ENCODE results near the gene RILPL1. TPM values are rescaled to one million over a fixed set of nuclear protein-coding genes. Genes with fewer than 3 reads are reported as not detected.
"Not testable (repeated sequence)": the region's sequence is repeated elsewhere in the genome, so short reads cannot be mapped to it uniquely, and the experiment has no call there.

The RILPL1 gene
- total and polyA plus RNA-seq, 10 of the 15 experiments (the other 5 are each of a cell fraction or from before 2014, with no cell fraction given), result 0.05 to 0.61 (median 0.25) TPM

GRCh38 chr12:123431951-123432817, 101.3 kb downstream of the RILPL1 start (continued):
- TF ChIP-seq EP300 (IDR thresholded peaks at IDR 0.05; ENCODE audit: borderline replicate concordance in 1 of 2, control insufficient read depth in 1 of 2, low read depth in 2 of 2, low read length in 2 of 2), result peak in 1 of 2 experiments; percentile 26; a peak in 1 of 4 replicates
- TF ChIP-seq NR2C1 (IDR thresholded peaks at IDR 0.05), result peak; percentile 70
- TF ChIP-seq MEF2A (IDR thresholded peaks at IDR 0.05; ENCODE audit: insufficient read depth, low read depth, low read length), result peak; percentile 48; the same call in 1 of the 2 replicates
- peak; percentile 45; the same call in 1 of the 2 replicates for TF ChIP-seq SPI1 (IDR thresholded peaks at IDR 0.05; ENCODE audit: borderline replicate concordance, insufficient read depth, low read depth, low read length)
- peak; percentile 27; the same call in 1 of the 2 replicates for TF ChIP-seq YY1 (IDR thresholded peaks at IDR 0.05; ENCODE audit: low read depth, low read length)

DNA sequence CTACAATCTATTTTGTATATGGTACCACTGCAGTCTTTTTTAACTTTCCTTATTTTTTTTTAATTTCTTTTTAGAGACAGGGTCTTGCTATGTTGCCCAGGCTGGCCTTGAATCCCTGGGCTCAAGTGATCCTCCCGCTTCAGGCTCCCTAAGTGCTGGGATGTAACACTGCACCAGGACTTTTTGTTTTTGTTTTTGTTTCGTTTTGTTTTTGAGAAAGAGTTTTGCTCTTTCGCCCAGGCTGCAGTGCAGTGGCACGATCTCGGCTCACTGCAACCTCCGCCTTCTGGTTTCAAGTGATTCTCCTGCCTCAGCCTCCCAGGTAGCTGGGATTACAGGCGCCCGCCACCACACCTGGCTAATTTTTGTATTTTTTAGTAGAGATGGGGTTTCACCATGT, 104.4 kb downstream of the RILPL1 start:
- H3K4me1 ChIP-seq (ENCODE audit: control insufficient read depth, insufficient read depth, low read length), result peaks cover 35% of the 10 kb centered on the region
- peaks cover 69% of the 10 kb centered on the region for H3K79me2 ChIP-seq (ENCODE audit: control insufficient read depth, insufficient read depth, low read length)
- H4K20me1 ChIP-seq (ENCODE audit: control insufficient read depth, insufficient read depth); intact Hi-C loops (cut with micrococcal nuclease; ENCODE audit: unreplicated experiment); H3K27me3 ChIP-seq (replicated peaks in 1 of 2; ENCODE audit: control insufficient read depth in 2 of 2, insufficient read depth in 2 of 2, low read length in 1 of 2); H3K4me2 ChIP-seq (ENCODE audit: control insufficient read depth, insufficient read depth); POLR2A ChIA-PET; H3K9me3 ChIP-seq (replicated peaks; ENCODE audit: control insufficient read depth, insufficient read depth, low read length); ATAC-seq; FAIRE-seq; H3K9ac ChIP-seq (ENCODE audit: control insufficient read depth, insufficient read depth, low read length); DNase-seq (ENCODE audit: low read depth, low spot score); BruUV-seq (replicated peaks); H2AFZ ChIP-seq (ENCODE audit: control insufficient read depth, low read depth, low read length): not testable (repeated sequence)
- WGBS (ENCODE audit: insufficient coverage, insufficient replicate concordance, low lambda C conversion rate, missing lambda C conversion rate), result 98% methylated on average over 8 of the region's 8 CpGs
- TF ChIP-seq, protein P1, sequence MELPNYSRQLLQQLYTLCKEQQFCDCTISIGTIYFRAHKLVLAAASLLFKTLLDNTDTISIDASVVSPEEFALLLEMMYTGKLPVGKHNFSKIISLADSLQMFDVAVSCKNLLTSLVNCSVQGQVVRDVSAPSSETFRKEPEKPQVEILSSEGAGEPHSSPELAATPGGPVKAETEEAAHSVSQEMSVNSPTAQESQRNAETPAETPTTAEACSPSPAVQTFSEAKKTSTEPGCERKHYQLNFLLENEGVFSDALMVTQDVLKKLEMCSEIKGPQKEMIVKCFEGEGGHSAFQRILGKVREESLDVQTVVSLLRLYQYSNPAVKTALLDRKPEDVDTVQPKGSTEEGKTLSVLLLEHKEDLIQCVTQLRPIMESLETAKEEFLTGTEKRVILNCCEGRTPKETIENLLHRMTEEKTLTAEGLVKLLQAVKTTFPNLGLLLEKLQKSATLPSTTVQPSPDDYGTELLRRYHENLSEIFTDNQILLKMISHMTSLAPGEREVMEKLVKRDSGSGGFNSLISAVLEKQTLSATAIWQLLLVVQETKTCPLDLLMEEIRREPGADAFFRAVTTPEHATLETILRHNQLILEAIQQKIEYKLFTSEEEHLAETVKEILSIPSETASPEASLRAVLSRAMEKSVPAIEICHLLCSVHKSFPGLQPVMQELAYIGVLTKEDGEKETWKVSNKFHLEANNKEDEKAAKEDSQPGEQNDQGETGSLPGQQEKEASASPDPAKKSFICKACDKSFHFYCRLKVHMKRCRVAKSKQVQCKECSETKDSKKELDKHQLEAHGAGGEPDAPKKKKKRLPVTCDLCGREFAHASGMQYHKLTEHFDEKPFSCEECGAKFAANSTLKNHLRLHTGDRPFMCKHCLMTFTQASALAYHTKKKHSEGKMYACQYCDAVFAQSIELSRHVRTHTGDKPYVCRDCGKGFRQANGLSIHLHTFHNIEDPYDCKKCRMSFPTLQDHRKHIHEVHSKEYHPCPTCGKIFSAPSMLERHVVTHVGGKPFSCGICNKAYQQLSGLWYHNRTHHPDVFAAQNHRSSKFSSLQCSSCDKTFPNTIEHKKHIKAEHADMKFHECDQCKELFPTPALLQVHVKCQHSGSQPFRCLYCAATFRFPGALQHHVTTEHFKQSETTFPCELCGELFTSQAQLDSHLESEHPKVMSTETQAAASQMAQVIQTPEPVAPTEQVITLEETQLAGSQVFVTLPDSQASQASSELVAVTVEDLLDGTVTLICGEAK (IDR thresholded peaks at IDR 0.05; ENCODE audit: borderline replicate concordance), result 0 out of 2 replicates have a peak, but pooled peaks have one; percentile 12
- TF ChIP-seq, protein P2, sequence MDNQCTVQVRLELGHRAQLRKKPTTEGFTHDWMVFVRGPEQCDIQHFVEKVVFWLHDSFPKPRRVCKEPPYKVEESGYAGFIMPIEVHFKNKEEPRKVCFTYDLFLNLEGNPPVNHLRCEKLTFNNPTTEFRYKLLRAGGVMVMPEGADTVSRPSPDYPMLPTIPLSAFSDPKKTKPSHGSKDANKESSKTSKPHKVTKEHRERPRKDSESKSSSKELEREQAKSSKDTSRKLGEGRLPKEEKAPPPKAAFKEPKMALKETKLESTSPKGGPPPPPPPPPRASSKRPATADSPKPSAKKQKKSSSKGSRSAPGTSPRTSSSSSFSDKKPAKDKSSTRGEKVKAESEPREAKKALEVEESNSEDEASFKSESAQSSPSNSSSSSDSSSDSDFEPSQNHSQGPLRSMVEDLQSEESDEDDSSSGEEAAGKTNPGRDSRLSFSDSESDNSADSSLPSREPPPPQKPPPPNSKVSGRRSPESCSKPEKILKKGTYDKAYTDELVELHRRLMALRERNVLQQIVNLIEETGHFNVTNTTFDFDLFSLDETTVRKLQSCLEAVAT (IDR thresholded peaks at IDR 0.05), result peak; percentile 85
- CTCF ChIA-PET, result interaction anchor here (1.0 to 1.3 kb wide), 3 partner anchors 30 to 45 kb away, joined by 3 to 6 read pairs (median 3); partner anchors contain the start of gene KMT5A
- RAD21 ChIA-PET (ENCODE audit: unreplicated experiment), result interaction anchor here (0.9 kb wide), 1 partner anchor 15 kb away, joined by 3 read pairs; no protein-coding TSS in a partner anchor
- peak overlapping the region; percentile 66; the same call in 1 of the 2 replicates for H3K27ac ChIP-seq (ENCODE audit: control insufficient read depth, insufficient read depth)
- in situ Hi-C loops (cut with MboI), result loop anchor here (25.0 kb wide), 1 partner anchor 1483 kb away; the partner anchor contains the start of gene UBC
- H3K4me3 ChIP-seq, result peak overlapping the region; percentile 46; the same call in 1 of the 2 replicates
- SMC1A ChIA-PET (ENCODE audit: uncharacterized antibody, unreplicated experiment), result interaction anchor here (0.8 to 6.2 kb wide), 6 partner anchors 13 to 45 kb away, joined by 3 to 44 read pairs (median 8); partner anchors contain the start of genes KMT5A and SNRNP35
- H3K36me3 ChIP-seq (ENCODE audit: control insufficient read depth in 2 of 2, insufficient read depth in 2 of 2, low read length in 1 of 2), result peaks cover 3 to 27% of the 10 kb centered on the region in 2 experiments

All from GM12878 (cell line).